CD4-positive, alpha-beta T cell (primary cell): ENCODE data around the gene SHANK1. TPM values are rescaled to one million over a fixed set of nuclear protein-coding genes. Genes with fewer than 3 reads are reported as not detected.
A peak's percentile ranks its signal among the peaks of the same experiment; 100 is the strongest.

ENCODE experiments used
- ATAC-seq: fragments of 200-7000 bp; cut with Tn5 transposase; one replicate; pipeline ENCODE4 v1.10.0; 2022; ENCODE audit warnings: mild to moderate bottlenecking; ENCODE audit not compliant: poor library complexity
- CTCF ChIA-PET: fragments of 350-600 bp; sonication (Branson Sonifier 250); formaldehyde crosslinking; loops from one replicate; lab custom pipeline; 2021; ENCODE audit warnings: antibody characterized with exemption, inconsistent platforms; lab: Charles Lee
- POLR2A ChIA-PET: fragments of 350-600 bp; sonication (Branson Sonifier 250); formaldehyde crosslinking; loops from one replicate; lab custom pipeline; 2021; ENCODE audit warnings: antibody characterized with exemption, inconsistent platforms; lab: Charles Lee
- DNase-seq, 14 experiments: peaks; one replicate each; pipeline ENCODE4 v3.0.0-alpha.2; 2013 to 2020; ENCODE audit warnings: mixed read lengths in 2 of 14
- H3K27ac ChIP-seq, 2 donors: one replicate each; pipeline versions ENCODE4 v1.5.1 to v1.7.0; 2013; ENCODE audit warnings: low read length in 2 of 2, low read depth in 1 of 2, mild to moderate bottlenecking in 1 of 2
- H3K27me3 ChIP-seq, 2 experiments: 1 replicate in 1 of 2; 2 replicates in 1 of 2; pipeline versions ENCODE4 v1.6.1 to v1.7.0; 2013; ENCODE audit warnings: low read length in 2 of 2, control low read depth in 1 of 2, mild to moderate bottlenecking in 1 of 2, moderate library complexity in 1 of 2; ENCODE audit not compliant: insufficient read depth in 2 of 2, control insufficient read depth in 1 of 2
- H3K36me3 ChIP-seq: one replicate; pipeline ENCODE4 v1.6.1; 2013; ENCODE audit warnings: low read length, control low read depth; ENCODE audit not compliant: insufficient read depth
- H3K4me1 ChIP-seq: one replicate; pipeline ENCODE4 v1.6.1; 2013; ENCODE audit warnings: low read length, control low read depth; ENCODE audit not compliant: insufficient read depth
- H3K4me3 ChIP-seq: one replicate; pipeline ENCODE4 v1.5.1; 2013; ENCODE audit warnings: mild to moderate bottlenecking, low read length, moderate library complexity
- H3K9me3 ChIP-seq, 2 experiments: 1 replicate in 1 of 2; 2 replicates in 1 of 2; pipeline versions ENCODE4 v1.6.1 to v1.7.0; 2013; ENCODE audit warnings: low read length in 2 of 2, mild to moderate bottlenecking in 2 of 2, control low read depth in 1 of 2, moderate library complexity in 1 of 2; ENCODE audit not compliant: control insufficient read depth in 1 of 2, insufficient read depth in 1 of 2
- H3K27ac Mint-ChIP-seq: one replicate; pipeline ENCODE4 v1.8.0; 2020; ENCODE audit warnings: mixed read lengths
- H3K27me3 Mint-ChIP-seq: one replicate; pipeline ENCODE4 v1.8.0; 2021; ENCODE audit warnings: mixed read lengths
- H3K36me3 Mint-ChIP-seq: one replicate; pipeline ENCODE4 v1.8.0; 2021; ENCODE audit warnings: low read depth, mixed read lengths
- H3K4me1 Mint-ChIP-seq: one replicate; pipeline ENCODE4 v1.8.0; 2021; ENCODE audit warnings: low read depth, mixed read lengths
- H3K4me3 Mint-ChIP-seq: one replicate; pipeline ENCODE4 v1.8.0; 2020; ENCODE audit warnings: mild to moderate bottlenecking, mixed read lengths
- H3K9me3 Mint-ChIP-seq: one replicate; pipeline ENCODE4 v1.8.0; 2020; ENCODE audit warnings: mixed read lengths
- intact Hi-C, 2 experiments: fragments of 100-400 bp; cut with DNase I in 1 of 2; cut with micrococcal nuclease in 1 of 2; formaldehyde crosslinking; loops; one replicate each; pipeline versions ENCODE4 v1.15.1 to v1.9.0; 2023 to 2025; cut with DNase I, micrococcal nuclease
- total RNA-seq, 174 experiments: library from RNA in 2 of 174; stranded (reverse) in 2 of 174; gene quantifications; one replicate each; pipeline ENCODE4 v1.2.3 and lab custom pipeline; 2021 to 2026
- TF ChIP-seq, protein P1 (sequence below): fragments of 200-600 bp; IDR thresholded peaks from one replicate; pipeline ENCODE4 v1.8.0; 2022; ENCODE audit warnings: antibody characterized with exemption, mild to moderate bottlenecking

The SHANK1 gene
- total RNA-seq, 2 experiments from 2014 or later: not detected

DNA sequence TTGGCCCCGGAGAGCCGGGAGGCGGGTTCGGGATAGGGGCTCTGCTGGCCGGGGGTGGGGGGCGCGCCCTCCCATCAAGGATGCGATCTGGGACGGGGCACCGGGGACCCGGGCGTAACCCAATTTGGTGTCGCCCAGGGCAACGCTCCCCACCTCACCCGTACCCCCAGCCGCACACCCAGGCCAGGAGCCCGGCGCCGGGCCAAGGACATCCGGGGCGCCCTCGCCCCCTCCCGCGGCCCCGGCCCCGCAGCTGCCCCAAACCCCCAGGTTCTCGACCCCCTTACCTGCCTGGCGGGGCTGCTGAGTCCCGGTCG lies 525 bp downstream of the SHANK1 start:
- DNase-seq (no peak), ATAC-seq (no peak)
- Histone ChIP-seq H3K9me3 (peaks cover 0 to 44% of the 10 kb centered on the region in 2 experiments), H3K27ac (no peak overlapping the region), H3K36me3 (no peaks in the 10 kb centered on the region), H3K4me1 (peaks cover 11% of the 10 kb centered on the region), H3K27me3 (peaks cover 30 to 70% of the 10 kb centered on the region in 2 experiments), H3K4me3 (no peak overlapping the region)
- H3K27me3 Mint-ChIP-seq: peaks cover 75% of the 10 kb centered on the region
- no peaks in the 10 kb centered on the region for H3K9me3 Mint-ChIP-seq
- H3K27ac Mint-ChIP-seq: no peak overlapping the region
- TF ChIP-seq, protein P1, sequence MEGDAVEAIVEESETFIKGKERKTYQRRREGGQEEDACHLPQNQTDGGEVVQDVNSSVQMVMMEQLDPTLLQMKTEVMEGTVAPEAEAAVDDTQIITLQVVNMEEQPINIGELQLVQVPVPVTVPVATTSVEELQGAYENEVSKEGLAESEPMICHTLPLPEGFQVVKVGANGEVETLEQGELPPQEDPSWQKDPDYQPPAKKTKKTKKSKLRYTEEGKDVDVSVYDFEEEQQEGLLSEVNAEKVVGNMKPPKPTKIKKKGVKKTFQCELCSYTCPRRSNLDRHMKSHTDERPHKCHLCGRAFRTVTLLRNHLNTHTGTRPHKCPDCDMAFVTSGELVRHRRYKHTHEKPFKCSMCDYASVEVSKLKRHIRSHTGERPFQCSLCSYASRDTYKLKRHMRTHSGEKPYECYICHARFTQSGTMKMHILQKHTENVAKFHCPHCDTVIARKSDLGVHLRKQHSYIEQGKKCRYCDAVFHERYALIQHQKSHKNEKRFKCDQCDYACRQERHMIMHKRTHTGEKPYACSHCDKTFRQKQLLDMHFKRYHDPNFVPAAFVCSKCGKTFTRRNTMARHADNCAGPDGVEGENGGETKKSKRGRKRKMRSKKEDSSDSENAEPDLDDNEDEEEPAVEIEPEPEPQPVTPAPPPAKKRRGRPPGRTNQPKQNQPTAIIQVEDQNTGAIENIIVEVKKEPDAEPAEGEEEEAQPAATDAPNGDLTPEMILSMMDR: no peak
- ChIA-PET POLR2A (no interaction called here), CTCF (no interaction called here)
- H3K4me1 Mint-ChIP-seq: peaks cover 26% of the 10 kb centered on the region
- H3K4me3 Mint-ChIP-seq: no peak overlapping the region
- intact Hi-C loops: no loop called here
- H3K36me3 Mint-ChIP-seq: no peaks in the 10 kb centered on the region

DNA sequence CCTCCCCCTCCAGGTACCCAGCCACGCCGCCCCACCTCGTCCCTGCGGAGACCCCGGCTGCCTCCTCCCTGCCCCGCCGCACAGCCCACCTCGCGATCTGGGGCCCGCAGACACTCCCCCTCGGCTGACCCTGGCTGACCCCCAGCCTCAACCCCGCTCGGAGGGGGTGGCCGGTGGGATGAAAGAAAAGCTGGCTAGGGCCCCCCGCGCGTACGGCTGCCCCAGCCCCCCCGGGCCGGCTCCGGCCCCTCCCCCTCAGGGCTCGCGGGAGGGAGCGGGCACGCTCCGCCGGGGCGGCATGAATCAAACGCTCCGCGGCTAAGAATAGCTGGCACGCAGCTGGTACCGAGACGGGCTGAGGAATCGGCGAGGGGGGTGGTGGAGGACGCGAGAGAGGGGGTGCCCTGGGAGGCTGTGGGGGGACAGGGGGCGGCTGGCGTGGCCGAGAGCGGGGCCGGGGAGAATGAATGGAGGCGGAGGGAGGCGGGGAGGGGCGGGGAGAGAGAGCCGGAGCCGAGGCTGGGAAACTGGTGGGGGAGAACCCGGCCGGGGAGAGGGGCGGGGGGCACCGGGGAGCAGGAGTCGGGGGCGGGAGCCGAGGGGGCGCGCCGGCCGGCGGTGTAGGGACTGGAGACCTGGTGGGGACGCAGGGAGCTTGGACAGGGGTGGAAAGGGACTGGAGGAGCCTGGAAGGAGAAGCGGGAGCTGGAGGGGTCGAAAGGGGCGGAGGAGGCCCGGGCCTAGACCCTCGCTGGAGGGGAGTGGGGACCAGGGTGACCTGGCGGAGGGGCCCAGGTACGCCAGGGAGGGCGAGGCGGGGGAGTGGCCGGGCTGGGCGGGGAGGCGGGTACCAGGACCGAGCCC lies 1.1 kb downstream of the SHANK1 start:
- Histone ChIP-seq H3K36me3 (no peaks in the 10 kb centered on the region), H3K27ac (no peak overlapping the region), H3K4me3 (no peak overlapping the region), H3K4me1 (peaks cover 7% of the 10 kb centered on the region), H3K9me3 (peaks cover 0 to 40% of the 10 kb centered on the region in 2 experiments), H3K27me3 (peaks cover 24 to 70% of the 10 kb centered on the region in 2 experiments)
- ChIA-PET POLR2A (no interaction called here), CTCF (no interaction called here)
- no peaks in the 10 kb centered on the region for H3K9me3 Mint-ChIP-seq
- H3K4me3 Mint-ChIP-seq: peak overlapping the region; percentile 42
- H3K27me3 Mint-ChIP-seq: peaks cover 72% of the 10 kb centered on the region
- TF ChIP-seq, protein P1: no peak
- DNase-seq: peak in 3 of 14 experiments; percentile 10 to 38 (median 26)
- ATAC-seq: peak; percentile 29
- H3K36me3 Mint-ChIP-seq: no peaks in the 10 kb centered on the region
- H3K27ac Mint-ChIP-seq: no peak overlapping the region
- intact Hi-C loops: no loop called here
- H3K4me1 Mint-ChIP-seq: peaks cover 26% of the 10 kb centered on the region

DNA sequence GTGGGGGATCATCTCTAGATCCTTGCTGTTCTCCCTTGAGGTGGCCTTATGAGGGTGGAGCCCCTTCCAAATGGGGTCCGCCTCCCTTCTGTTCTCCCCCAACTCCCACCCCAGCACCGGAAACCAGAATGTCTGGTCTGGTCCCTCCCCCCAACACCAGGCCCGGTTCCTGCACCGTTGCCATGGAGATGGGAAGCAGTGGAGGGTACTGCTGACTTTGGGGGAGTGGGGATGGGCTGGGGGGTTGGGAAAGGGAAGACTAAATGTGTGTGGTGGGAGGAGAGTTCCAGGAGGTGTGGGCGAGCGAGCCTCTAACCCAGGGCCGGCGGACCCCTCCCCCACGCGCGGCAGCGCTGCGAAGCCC lies 1.7 kb downstream of the SHANK1 start:
- H3K27me3 ChIP-seq: peaks cover 26 to 69% of the 10 kb centered on the region in 2 experiments
- ChIA-PET CTCF (no interaction called here), POLR2A (no interaction called here)

More for the DNA sequence above, 1.7 kb downstream of the SHANK1 start:
- peaks cover 7% of the 10 kb centered on the region for H3K4me1 ChIP-seq
- Mint-ChIP-seq H3K27ac (no peak overlapping the region), H3K9me3 (no peaks in the 10 kb centered on the region), H3K4me1 (peaks cover 31% of the 10 kb centered on the region), H3K27me3 (peaks cover 72% of the 10 kb centered on the region), H3K4me3 (no peak overlapping the region), H3K36me3 (no peaks in the 10 kb centered on the region)
- no peak overlapping the region for H3K4me3 ChIP-seq
- ATAC-seq: no peak
- TF ChIP-seq, protein P1: no peak
- DNase-seq: no peak
- no peak overlapping the region for H3K27ac ChIP-seq
- H3K9me3 ChIP-seq: peaks cover 0 to 34% of the 10 kb centered on the region in 2 experiments
- intact Hi-C loops: no loop called here
- no peaks in the 10 kb centered on the region for H3K36me3 ChIP-seq
